ENCODE results near the gene AIF1L. TPM values are rescaled to one million over a fixed set of nuclear protein-coding genes. Genes with fewer than 3 reads are reported as not detected.

Gene AIF1L
- total RNA-seq, 1 experiment from 2014 or later = 23.7 TPM

DNA sequence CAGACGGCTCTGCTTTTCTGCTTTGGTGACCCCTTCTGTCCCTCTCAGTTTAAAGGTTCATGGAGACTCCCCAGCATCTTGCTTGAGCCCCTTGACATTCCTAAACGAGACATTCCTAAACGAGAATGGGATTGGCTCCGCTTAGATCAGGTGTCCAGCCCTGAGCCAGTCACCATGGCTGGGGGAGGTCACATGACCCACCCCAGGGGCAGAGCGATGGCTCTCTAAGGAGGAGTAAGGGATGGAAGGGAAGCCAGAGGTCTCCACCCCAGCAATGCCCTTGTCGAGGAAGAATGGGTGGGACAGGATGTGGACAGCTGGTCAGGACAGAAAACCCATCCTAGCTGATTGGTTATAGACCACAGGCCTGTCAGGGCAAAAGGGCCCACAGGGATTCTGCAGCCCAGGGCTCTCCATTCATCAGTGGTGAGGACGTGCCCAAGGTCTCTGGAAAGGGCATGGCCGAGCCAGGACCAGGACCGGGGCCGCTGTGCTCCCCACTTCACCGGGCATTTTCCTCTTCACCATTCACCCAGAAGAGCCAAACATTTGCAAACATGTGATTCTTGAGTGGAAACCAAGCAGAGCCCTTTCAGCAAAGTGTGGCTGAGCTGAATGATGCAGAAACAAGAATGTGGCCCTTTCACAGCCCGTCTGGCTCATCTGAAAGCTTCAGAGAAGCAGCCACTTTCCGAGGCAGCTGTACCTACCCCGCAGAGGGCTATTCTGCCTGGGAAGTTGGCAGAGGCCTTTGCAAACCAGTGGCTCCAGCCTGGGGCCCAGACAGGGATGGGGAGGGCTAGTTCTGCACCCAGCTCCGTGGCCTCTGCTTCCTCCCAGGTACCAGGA is 19.8 kb upstream of the AIF1L start:
- H3K4me1 ChIP-seq (ENCODE audit: insufficient read depth, low read length) = 0 out of 2 replicates have a peak, but pooled peaks cover 7% of the 10 kb centered on the region
- no TSS peak for BruUV-seq (replicated peaks)
- ATAC-seq (no peak), DNase-seq (no peak)
- H4K20me1 ChIP-seq (ENCODE audit: low read length) = no peaks in the 10 kb centered on the region
- no peaks in the 10 kb centered on the region for H3F3A ChIP-seq (ENCODE audit: low read length, unreplicated experiment)
- TF ChIP-seq EZH2 (IDR thresholded peaks at IDR 0.05; ENCODE audit: low read length, unreplicated experiment) = no peak
- TF ChIP-seq, protein P1, sequence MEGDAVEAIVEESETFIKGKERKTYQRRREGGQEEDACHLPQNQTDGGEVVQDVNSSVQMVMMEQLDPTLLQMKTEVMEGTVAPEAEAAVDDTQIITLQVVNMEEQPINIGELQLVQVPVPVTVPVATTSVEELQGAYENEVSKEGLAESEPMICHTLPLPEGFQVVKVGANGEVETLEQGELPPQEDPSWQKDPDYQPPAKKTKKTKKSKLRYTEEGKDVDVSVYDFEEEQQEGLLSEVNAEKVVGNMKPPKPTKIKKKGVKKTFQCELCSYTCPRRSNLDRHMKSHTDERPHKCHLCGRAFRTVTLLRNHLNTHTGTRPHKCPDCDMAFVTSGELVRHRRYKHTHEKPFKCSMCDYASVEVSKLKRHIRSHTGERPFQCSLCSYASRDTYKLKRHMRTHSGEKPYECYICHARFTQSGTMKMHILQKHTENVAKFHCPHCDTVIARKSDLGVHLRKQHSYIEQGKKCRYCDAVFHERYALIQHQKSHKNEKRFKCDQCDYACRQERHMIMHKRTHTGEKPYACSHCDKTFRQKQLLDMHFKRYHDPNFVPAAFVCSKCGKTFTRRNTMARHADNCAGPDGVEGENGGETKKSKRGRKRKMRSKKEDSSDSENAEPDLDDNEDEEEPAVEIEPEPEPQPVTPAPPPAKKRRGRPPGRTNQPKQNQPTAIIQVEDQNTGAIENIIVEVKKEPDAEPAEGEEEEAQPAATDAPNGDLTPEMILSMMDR (conservative IDR thresholded peaks at IDR 0.05; ENCODE audit: low read depth, low read length) = no peak
- TF ChIP-seq EZH2phosphoT487 (IDR thresholded peaks at IDR 0.05; ENCODE audit: borderline replicate concordance, low read length) = no peak
- intact Hi-C loops (cut with micrococcal nuclease) = no loop called here
- no peak overlapping the region for H3K9ac ChIP-seq (ENCODE audit: low read length)
- H2AFZ ChIP-seq (ENCODE audit: low read length) = no peak overlapping the region
- no peaks in the 10 kb centered on the region for H3K36me3 ChIP-seq (ENCODE audit: low read depth, low read length)
- CTCF ChIA-PET = no interaction called here
- H3K9me3 ChIP-seq (ENCODE audit: low read length) = no peaks in the 10 kb centered on the region
- H3K27me3 ChIP-seq (ENCODE audit: low read length) = no peaks in the 10 kb centered on the region
- no peak overlapping the region for H3K4me2 ChIP-seq (ENCODE audit: low read length)
- H3K27ac ChIP-seq (ENCODE audit: low read length) = no peak overlapping the region
- H3K4me3 ChIP-seq (ENCODE audit: low read length) = no peak overlapping the region
- H3K79me2 ChIP-seq (ENCODE audit: low read length) = no peaks in the 10 kb centered on the region
- H3K9me2 ChIP-seq (replicated peaks; ENCODE audit: low read length) = no peaks in the 10 kb centered on the region
- POLR2A ChIA-PET (ENCODE audit: unreplicated experiment) = no interaction called here

DNA sequence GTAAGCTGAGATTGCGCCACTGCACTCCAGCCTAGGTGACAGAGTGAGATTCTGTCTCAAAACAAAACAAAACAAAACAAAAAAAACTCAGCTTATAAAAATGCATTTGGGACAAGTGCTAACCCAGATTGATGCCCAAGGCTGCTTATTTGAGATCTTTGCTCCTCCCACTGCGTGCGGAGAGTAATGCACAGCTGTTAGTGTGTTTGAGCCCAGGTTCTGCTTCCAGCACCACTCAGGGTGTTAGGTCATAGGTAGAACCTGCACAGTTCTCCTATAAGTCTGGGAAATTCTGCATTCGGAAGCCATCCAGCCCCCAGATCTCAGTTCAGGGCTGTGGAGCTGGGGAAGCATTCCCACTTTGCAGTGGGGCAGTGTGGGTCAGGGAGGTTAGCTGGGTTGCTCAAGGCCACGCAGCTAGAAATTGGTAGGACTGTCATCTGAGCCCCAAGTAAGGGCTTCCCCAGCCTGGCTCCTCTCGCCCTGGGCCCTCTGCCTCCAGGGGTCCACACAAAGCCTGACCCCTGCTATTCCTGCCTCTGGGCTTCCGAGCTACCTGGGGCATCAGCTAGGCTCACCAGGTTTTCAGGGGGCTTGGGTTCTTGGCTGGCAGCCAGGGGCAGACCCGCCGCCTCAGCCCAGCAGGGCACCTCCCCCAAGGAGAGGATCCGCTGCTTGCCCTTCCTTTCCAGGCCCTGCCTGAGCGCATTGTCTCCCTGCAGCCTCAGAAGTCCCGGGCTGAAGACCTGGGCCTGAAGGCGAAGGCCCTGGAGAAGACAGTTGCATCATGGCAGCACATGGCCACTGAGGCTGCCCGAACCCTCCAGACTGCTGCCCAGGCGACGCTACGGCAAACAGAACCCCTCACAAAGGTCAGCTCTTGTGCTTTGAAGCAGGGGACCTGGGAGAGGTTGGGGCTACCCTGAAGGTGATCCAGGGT is 17.6 kb upstream of the AIF1L start:
- H2AFZ ChIP-seq (ENCODE audit: low read length) = no peak overlapping the region
- ChIA-PET POLR2A (ENCODE audit: unreplicated experiment) (no interaction called here), CTCF (no interaction called here)
- no peaks in the 10 kb centered on the region for H3K79me2 ChIP-seq (ENCODE audit: low read length)
- H4K20me1 ChIP-seq (ENCODE audit: low read length) = no peaks in the 10 kb centered on the region
- no peaks in the 10 kb centered on the region for H3K36me3 ChIP-seq (ENCODE audit: low read depth, low read length)
- ATAC-seq = no peak
- no peaks in the 10 kb centered on the region for H3K9me2 ChIP-seq (replicated peaks; ENCODE audit: low read length)
- no peak overlapping the region for H3K27ac ChIP-seq (ENCODE audit: low read length)
- no peak overlapping the region for H3K4me3 ChIP-seq (ENCODE audit: low read length)
- H3K9ac ChIP-seq (ENCODE audit: low read length) = no peak overlapping the region
- TF ChIP-seq EZH2 (IDR thresholded peaks at IDR 0.05; ENCODE audit: low read length, unreplicated experiment) (no peak), EZH2phosphoT487 (IDR thresholded peaks at IDR 0.05; ENCODE audit: borderline replicate concordance, low read length) (no peak)
- TF ChIP-seq, protein P1 (conservative IDR thresholded peaks at IDR 0.05; ENCODE audit: low read depth, low read length) = no peak
- no peak overlapping the region for H3K4me2 ChIP-seq (ENCODE audit: low read length)
- H3F3A ChIP-seq (ENCODE audit: low read length, unreplicated experiment) = no peaks in the 10 kb centered on the region
- intact Hi-C loops (cut with micrococcal nuclease) = no loop called here
- DNase-seq = no peak
- H3K9me3 ChIP-seq (ENCODE audit: low read length) = no peaks in the 10 kb centered on the region
- H3K4me1 ChIP-seq (ENCODE audit: insufficient read depth, low read length) = peaks cover 20% of the 10 kb centered on the region
- no peaks in the 10 kb centered on the region for H3K27me3 ChIP-seq (ENCODE audit: low read length)
- BruUV-seq (replicated peaks) = no TSS peak

Data from PC-3 (cell line).